Astrocyte of the cerebellum (primary cell): ENCODE data around the gene ASMTL.
A peak's percentile ranks its signal among the peaks of the same experiment; 100 is the strongest.
"Not testable (repeated sequence)": the region's sequence is repeated elsewhere in the genome, so short reads cannot be mapped to it uniquely, and the experiment has no call there.

Experiments
- DNase-seq: peaks from one replicate; pipeline ENCODE4 v3.0.0-alpha.2; 2011; ENCODE audit warnings: low read depth
- H3K4me3 ChIP-seq: 2 replicates; pipeline ENCODE4 v1.5.1; 2011; ENCODE audit warnings: mild to moderate bottlenecking, low read depth, low read length, moderate library complexity
- in situ Hi-C: cut with HindIII; loops from 2 replicates; pipeline ENCODE4 v1.10.0; 2017; ENCODE audit warnings: low sequenced_read_pairs
- TF ChIP-seq, protein P1 (sequence below): IDR thresholded peaks from 2 replicates; pipeline ENCODE4 v1.5.1; 2012; ENCODE audit warnings: low read length, low read depth, moderate library complexity, mild to moderate bottlenecking; ENCODE audit errors: missing control alignments

Gene ASMTL

DNA sequence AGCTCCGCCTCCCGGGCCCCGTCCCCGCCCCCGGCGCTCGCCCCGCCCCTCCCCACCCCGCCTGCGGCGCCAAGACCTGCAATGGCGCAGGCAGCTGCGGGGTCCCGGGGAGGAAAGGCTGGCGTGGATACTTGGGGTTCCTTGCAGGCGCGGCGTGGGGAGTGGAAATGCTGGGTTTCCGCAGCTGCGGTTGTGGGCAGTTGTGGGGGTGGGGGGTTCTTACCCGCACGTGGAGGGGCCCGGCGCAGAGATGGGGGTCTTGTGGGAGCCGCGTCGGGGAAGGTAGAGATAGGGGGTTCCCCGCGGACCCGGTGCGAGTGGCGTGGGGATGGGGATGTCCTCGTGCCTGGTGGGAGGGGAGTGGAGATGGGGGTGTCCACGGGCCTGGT is 680 bp upstream of the ASMTL start:
- no peak for DNase-seq
- TF ChIP-seq, protein P1, sequence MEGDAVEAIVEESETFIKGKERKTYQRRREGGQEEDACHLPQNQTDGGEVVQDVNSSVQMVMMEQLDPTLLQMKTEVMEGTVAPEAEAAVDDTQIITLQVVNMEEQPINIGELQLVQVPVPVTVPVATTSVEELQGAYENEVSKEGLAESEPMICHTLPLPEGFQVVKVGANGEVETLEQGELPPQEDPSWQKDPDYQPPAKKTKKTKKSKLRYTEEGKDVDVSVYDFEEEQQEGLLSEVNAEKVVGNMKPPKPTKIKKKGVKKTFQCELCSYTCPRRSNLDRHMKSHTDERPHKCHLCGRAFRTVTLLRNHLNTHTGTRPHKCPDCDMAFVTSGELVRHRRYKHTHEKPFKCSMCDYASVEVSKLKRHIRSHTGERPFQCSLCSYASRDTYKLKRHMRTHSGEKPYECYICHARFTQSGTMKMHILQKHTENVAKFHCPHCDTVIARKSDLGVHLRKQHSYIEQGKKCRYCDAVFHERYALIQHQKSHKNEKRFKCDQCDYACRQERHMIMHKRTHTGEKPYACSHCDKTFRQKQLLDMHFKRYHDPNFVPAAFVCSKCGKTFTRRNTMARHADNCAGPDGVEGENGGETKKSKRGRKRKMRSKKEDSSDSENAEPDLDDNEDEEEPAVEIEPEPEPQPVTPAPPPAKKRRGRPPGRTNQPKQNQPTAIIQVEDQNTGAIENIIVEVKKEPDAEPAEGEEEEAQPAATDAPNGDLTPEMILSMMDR = no peak
- peak overlapping the region; percentile 54 for H3K4me3 ChIP-seq
- in situ Hi-C loops = no loop called here

DNA sequence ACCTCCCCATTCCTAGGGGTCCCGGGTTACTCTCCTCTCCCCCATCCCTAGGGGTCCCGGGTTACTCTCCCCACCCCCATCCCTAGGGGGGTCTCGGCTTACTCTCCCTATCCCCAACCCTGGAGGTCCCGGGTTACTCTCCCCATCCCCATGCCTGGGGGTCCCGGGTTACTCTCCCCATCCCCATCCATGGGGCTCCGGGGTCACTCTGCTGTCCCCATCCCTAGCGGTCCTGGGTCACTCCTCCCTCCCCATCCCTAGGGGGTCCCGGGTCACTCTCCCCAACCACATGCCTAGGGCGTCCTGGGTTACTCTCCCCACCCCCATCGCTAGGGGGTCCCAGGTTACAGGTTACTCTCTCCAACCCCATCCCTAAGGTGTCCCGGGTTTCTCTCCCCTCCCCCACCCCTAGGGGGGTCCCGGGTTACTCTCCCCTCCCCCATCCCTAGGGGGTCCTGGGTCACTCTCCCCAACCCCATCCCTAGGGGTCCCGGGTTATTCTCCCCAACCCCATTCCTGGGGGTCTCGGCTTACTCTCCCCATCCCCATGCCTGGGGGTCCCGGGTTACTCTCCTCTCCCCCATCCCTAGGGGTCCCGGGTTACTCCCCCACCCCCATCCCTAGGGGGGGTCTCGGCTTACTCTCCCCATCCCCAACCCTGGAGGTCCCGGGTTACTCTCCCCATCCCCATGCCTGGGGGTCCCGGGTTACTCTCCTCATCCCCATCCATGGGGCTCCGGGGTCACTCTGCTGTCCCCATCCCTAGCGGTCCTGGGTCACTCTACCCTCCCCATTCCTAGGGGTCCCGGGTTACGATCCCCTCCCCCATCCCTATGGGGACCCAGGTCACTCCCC is 821 bp downstream of the ASMTL start:
- TF ChIP-seq, protein P1 = no peak
- no peak for DNase-seq
- in situ Hi-C loops = no loop called here
- peak overlapping the region; percentile 93 for H3K4me3 ChIP-seq

DNA sequence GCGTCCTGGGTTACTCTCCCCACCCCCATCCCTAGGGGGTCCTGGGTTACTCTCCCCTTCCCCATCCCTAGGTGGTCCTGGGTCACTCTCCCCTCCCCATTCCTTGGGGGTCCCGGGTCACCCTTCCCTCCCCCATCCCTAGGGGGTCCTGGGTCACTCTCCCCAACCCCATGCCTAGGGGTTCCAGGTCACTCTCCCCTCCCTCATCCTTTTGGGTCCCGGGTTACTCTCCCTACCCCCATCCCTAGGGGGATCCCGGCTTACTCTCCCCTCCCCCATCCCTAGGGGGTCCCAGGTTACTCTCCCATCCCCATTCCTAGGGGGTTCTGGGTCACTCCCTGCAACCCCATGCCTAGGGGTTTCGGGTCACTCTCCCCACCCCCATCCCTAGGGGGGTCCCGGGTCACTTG is 1.5 kb downstream of the ASMTL start:
- TF ChIP-seq, protein P1 = no peak
- no peak for DNase-seq
- in situ Hi-C loops = no loop called here
- peak overlapping the region; percentile 93 for H3K4me3 ChIP-seq

DNA sequence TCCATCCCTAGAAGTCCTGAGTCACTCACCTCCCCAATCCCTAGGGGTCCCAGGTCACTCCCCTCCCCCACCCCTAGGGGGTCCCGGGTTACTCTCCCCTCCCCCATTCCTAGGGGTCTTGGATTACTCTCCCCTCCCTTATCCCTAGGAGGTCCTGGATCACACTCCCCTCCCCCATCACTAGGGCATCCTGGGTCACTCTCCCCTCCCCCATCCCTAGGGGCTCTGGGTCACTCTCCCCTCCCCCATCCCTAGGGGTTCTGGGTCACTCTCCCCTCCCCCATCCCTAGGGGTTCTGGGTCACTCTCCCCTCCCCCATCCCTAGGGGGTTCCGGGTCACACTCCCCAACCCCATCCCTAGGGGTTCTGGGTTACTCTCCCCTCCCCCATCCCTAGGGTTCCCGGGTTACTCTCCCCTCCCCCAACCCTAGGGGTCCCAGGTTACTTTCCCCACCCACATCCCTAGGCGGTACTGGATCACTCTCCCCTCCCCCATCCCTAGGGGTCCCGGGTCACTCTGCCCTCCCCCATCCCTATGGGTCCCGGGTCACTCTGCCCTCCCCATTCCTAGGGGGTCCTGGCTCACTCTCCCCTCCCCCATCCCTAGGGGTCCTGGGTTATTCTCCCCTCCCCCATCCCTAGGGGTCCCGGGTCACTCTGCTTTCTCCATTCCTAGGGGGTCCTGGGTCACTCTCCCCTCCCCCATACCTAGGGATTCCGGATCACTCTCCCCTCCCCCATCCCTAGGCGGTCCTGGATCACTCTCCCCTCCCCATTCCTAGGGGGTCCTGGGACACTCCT is 2.1 kb downstream of the ASMTL start:
- no peak overlapping the region for H3K4me3 ChIP-seq
- in situ Hi-C loops = no loop called here
- TF ChIP-seq, protein P1 = no peak
- DNase-seq = no peak

DNA sequence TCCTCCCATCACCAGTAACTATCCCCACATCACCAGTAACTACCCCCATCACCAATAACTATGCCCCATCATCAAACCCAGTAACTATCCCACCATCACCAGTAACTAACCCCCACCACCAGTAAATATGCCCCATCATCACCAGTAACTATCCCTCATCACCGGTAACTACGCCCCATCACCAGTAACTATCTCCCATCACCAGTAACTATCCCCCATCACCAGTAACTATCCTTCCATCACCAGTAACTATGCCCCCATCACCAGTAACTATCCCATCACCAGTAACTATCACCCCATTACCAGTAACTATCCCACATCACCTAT is 2.9 kb downstream of the ASMTL start:
- TF ChIP-seq, protein P1 = no peak
- DNase-seq = no peak
- in situ Hi-C loops = no loop called here
- H3K4me3 ChIP-seq = no peak overlapping the region

DNA sequence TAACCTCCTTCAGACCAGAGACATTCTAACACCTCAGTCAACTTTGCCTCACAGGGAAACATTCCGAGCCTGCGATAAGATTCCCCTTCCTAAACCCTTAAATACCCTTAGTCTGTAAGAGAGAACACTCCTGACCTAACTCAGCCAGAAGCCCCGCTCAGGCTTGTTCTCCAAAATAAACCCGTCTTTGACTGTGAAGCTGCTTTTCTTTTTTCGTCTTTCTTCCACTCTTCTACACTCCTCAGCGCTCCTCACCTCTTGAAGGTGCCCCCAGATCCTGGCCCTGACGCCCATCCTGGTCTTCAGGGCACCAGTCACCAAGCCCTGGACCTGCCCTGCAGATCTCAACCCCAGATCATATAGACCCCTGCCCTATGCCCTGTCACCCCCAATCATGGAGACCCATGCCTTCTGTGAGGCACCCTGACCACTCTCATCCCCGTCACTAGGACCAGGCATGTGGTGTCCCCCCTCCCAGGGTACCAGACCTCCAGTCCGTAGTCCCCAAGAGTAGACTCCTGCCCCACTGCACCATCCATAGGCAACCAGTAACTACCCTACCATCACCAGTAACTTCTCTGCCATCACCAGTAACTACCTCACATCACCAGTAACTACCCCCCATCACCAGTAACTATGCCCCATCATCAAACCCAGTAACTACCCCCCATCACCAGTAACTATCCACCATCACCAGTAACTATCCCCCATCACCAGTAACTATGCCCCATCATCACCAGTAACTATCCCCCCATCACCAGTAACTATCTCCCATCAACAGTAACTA is 3.5 kb downstream of the ASMTL start:
- TF ChIP-seq, protein P1 = no peak
- in situ Hi-C loops = no loop called here
- H3K4me3 ChIP-seq = no peak overlapping the region
- DNase-seq = no peak

DNA sequence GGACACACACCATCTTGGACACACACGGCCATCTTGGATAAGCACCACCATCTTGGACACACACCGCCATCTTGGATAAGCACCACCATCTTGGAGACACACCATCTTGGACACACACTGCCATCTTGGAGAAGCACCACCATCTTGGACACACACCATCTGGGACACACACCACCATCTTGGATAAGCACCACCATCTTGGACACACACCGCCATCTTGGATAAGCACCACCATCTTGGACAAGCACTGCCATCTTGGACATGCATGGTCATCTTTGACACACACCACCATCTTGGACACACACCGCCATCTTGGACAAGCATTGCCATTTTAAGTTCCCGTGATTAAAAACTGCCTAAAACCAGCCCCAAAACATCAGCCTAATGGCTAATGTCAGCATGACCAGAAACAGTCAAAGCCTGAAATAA is 4.1 kb downstream of the ASMTL start:
- DNase-seq, in situ Hi-C loops, H3K4me3 ChIP-seq: not testable (repeated sequence)

- H3K4me3 ChIP-seq, in situ Hi-C loops, DNase-seq: not testable (repeated sequence)
These were observed 4.6 kb downstream of the ASMTL start for GRCh38 chrX:1447969-1448572.
